H4 (cell line): ENCODE data around the gene CERS4. TPM values are rescaled to one million over a fixed set of nuclear protein-coding genes. Genes with fewer than 3 reads are reported as not detected.
"Not testable (repeated sequence)": the region's sequence is repeated elsewhere in the genome, so short reads cannot be mapped to it uniquely, and the experiment has no call there.

ENCODE experiments used
- DNase-seq: peaks from one replicate; pipeline ENCODE4 v3.0.0-alpha.2; 2015; ENCODE audit warnings: low spot score
- total RNA-seq: library from RNA; depleted of rRNA; stranded (reverse); fragments of >200 nt; shearing (Covaris generic); gene quantifications from 2 replicates; pipeline ENCODE4 v1.2.3, GENCODE V29; 2014

The CERS4 gene
- total RNA-seq, 1 experiment from 2014 or later = 13.9 TPM

GRCh38 chr19:8243146-8243545 is 34.0 kb downstream of the CERS4 start:
- no peak for DNase-seq

GRCh38 chr19:8244442-8244841 is 35.3 kb downstream of the CERS4 start:
- DNase-seq = no peak

- DNase-seq = no peak
Measured at GRCh38 chr19:8245869-8246835, 37.0 kb downstream of the CERS4 start.

- not testable (repeated sequence) for DNase-seq
Measured at GRCh38 chr19:8247129-8247890, 38.1 kb downstream of the CERS4 start.

GRCh38 chr19:8248348-8249328 is 39.5 kb downstream of the CERS4 start:
- no peak for DNase-seq

- DNase-seq = no peak
Measured at GRCh38 chr19:8250596-8250995, 41.4 kb downstream of the CERS4 start.

GRCh38 chr19:8251025-8251472 is 41.9 kb downstream of the CERS4 start:
- no peak for DNase-seq

GRCh38 chr19:8252922-8253589 is 43.9 kb downstream of the CERS4 start:
- peak; percentile 80 for DNase-seq

- DNase-seq = no peak
Measured at GRCh38 chr19:8253678-8254077, 44.5 kb downstream of the CERS4 start.

GRCh38 chr19:8254286-8255001 is 45.3 kb downstream of the CERS4 start:
- no peak for DNase-seq

GRCh38 chr19:8255426-8256125 is 46.4 kb downstream of the CERS4 start:
- DNase-seq = no peak

GRCh38 chr19:8256276-8257051 is 47.3 kb downstream of the CERS4 start:
- no peak for DNase-seq

GRCh38 chr19:8257052-8257443 is 47.9 kb downstream of the CERS4 start:
- DNase-seq = no peak

GRCh38 chr19:8259142-8259921 is 50.2 kb downstream of the CERS4 start:
- no peak for DNase-seq

GRCh38 chr19:8259922-8260247 is 50.7 kb downstream of the CERS4 start:
- DNase-seq = no peak

GRCh38 chr19:8261347-8261746 is 52.2 kb downstream of the CERS4 start:
- DNase-seq = no peak

GRCh38 chr19:8261881-8262280 is 52.7 kb downstream of the CERS4 start:
- DNase-seq = no peak

GRCh38 chr19:8262431-8262830 is 53.3 kb downstream of the CERS4 start:
- no peak for DNase-seq
